PC-3 (cell line): ENCODE measurements around the gene GMDS. TPM values are rescaled to one million over a fixed set of nuclear protein-coding genes. Genes with fewer than 3 reads are reported as not detected.

ENCODE experiments used
- ATAC-seq: fragments of 200-7000 bp; cut with Tn5 transposase; 2 replicates; pipeline ENCODE4 v1.9.1; 2020; ENCODE audit warnings: mild to moderate bottlenecking, moderate library complexity
- BruUV-seq: library from RNA; stranded (reverse); fragments of 400-500 nt; replicated peaks from 2 replicates; lab custom pipeline; 2021; lab: Mats Ljungman, UMichigan
- CTCF ChIA-PET: fragments of 300-600 bp; sonication (Branson Sonifier 250); formaldehyde crosslinking; loops from one replicate; lab custom pipeline; 2022; ENCODE audit warnings: antibody characterized with exemption; lab: Charles Lee
- POLR2A ChIA-PET: fragments of 300-600 bp; sonication (Branson Sonifier 250); formaldehyde crosslinking; loops from one replicate; lab custom pipeline; 2022; ENCODE audit warnings: antibody characterized with exemption; ENCODE audit not compliant: unreplicated experiment; lab: Charles Lee
- DNase-seq: peaks from one replicate; pipeline ENCODE4 v3.0.0-alpha.2; 2015
- H2AFZ ChIP-seq: fragments of 300-600 bp; sonication (generic); 2 replicates; pipeline ENCODE4 v1.6.0; 2016; ENCODE audit warnings: antibody characterized with exemption, low read length
- H3F3A ChIP-seq: fragments of 300-600 bp; sonication (generic); one replicate; pipeline ENCODE4 v1.6.0; 2017; ENCODE audit warnings: antibody characterized with exemption, low read length, control low read depth, mild to moderate bottlenecking; ENCODE audit not compliant: unreplicated experiment
- H3K27ac ChIP-seq: fragments of 300-600 bp; sonication (generic); 2 replicates; pipeline ENCODE4 v1.5.1; 2016; ENCODE audit warnings: mild to moderate bottlenecking, low read length
- H3K27me3 ChIP-seq: fragments of 300-600 bp; sonication (generic); 2 replicates; pipeline ENCODE4 v1.6.1; 2016; ENCODE audit warnings: low read length, mixed read lengths
- H3K36me3 ChIP-seq: fragments of 300-600 bp; sonication (generic); 2 replicates; pipeline ENCODE4 v1.6.1; 2016; ENCODE audit warnings: low read depth, mixed run types, low read length, mixed read lengths
- H3K4me1 ChIP-seq: fragments of 300-600 bp; sonication (generic); 2 replicates; pipeline ENCODE4 v1.5.1; 2016; ENCODE audit warnings: low read length; ENCODE audit not compliant: insufficient read depth
- H3K4me2 ChIP-seq: fragments of 300-600 bp; sonication (generic); 2 replicates; pipeline ENCODE4 v1.6.0; 2016; ENCODE audit warnings: low read length
- H3K4me3 ChIP-seq: fragments of 300-600 bp; sonication (generic); 2 replicates; pipeline ENCODE4 v1.5.1; 2016; ENCODE audit warnings: mild to moderate bottlenecking, low read length, mixed read lengths
- H3K79me2 ChIP-seq: fragments of 300-600 bp; sonication (generic); 2 replicates; pipeline ENCODE4 v1.6.1; 2017; ENCODE audit warnings: low read length, mixed read lengths
- H3K9ac ChIP-seq: fragments of 300-600 bp; sonication (generic); 2 replicates; pipeline ENCODE4 v1.6.0; 2016; ENCODE audit warnings: mild to moderate bottlenecking, low read length
- H3K9me2 ChIP-seq: fragments of 300-600 bp; sonication (generic); replicated peaks from 2 replicates; pipeline ENCODE4 v1.6.1; 2016; ENCODE audit warnings: mixed run types, low read length, mixed read lengths
- H3K9me3 ChIP-seq: fragments of 300-600 bp; sonication (generic); 2 replicates; pipeline ENCODE4 v1.6.1; 2016; ENCODE audit warnings: low read length, mixed read lengths
- H4K20me1 ChIP-seq: fragments of 300-600 bp; sonication (generic); 2 replicates; pipeline ENCODE4 v1.6.1; 2016; ENCODE audit warnings: low read length, mixed read lengths
- EZH2 ChIP-seq: fragments of 300-600 bp; sonication (generic); IDR thresholded peaks from one replicate; pipeline ENCODE4 v1.6.1; 2017; ENCODE audit warnings: antibody characterized with exemption, mild to moderate bottlenecking, low read length; ENCODE audit not compliant: unreplicated experiment
- EZH2phosphoT487 ChIP-seq: fragments of 300-600 bp; sonication (generic); IDR thresholded peaks from 2 replicates; pipeline ENCODE4 v1.6.1; 2018; ENCODE audit warnings: mild to moderate bottlenecking, antibody characterized with exemption, low read length, borderline replicate concordance
- intact Hi-C: fragments of 100-400 bp; cut with micrococcal nuclease; formaldehyde crosslinking; loops from 2 replicates; pipeline ENCODE4 v1.9.0; 2023
- total RNA-seq: library from RNA; depleted of rRNA; stranded (reverse); fragments of >200 nt; gene quantifications from 2 replicates; pipeline ENCODE4 v1.2.3, GENCODE V29; 2014
- TF ChIP-seq, protein P1 (sequence below): fragments of 300-600 bp; sonication (generic); conservative IDR thresholded peaks from 2 replicates; pipeline ENCODE4 v1.5.1; 2017; ENCODE audit warnings: antibody characterized with exemption, low read depth, mild to moderate bottlenecking, low read length

The GMDS gene
- total RNA-seq, 1 experiment from 2014 or later, result 18.3 TPM

DNA sequence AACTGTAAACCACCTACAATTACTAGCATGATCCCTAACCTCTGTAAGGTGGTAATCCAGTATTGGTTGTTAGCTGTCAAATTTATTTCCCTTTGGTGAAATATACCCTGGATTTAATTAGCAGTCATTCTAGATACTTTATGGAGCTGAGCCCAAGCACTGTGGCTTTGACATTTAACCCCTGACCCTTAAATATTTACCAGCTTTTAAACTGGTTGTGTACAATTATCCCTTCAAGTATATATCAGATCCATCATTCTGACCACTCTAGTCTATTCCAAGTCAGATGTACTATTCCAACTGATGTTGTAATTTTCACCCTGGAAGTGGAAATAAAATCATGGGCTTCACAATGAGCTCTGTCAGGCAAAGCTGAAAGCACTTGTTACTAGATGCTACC, 406.0 kb downstream of the GMDS start:
- ATAC-seq (no peak), DNase-seq (no peak)
- H3K4me3 ChIP-seq, result no peak overlapping the region
- H3K4me2 ChIP-seq, result no peak overlapping the region
- no peak overlapping the region for H3K27ac ChIP-seq
- no peak overlapping the region for H3K9ac ChIP-seq
- no peak overlapping the region for H2AFZ ChIP-seq
- H3K9me2 ChIP-seq, result no peaks in the 10 kb centered on the region
- ChIA-PET CTCF (no interaction called here), POLR2A (no interaction called here)
- H4K20me1 ChIP-seq, result no peaks in the 10 kb centered on the region
- no peaks in the 10 kb centered on the region for H3K36me3 ChIP-seq
- TF ChIP-seq EZH2phosphoT487, result no peak
- no peak for TF ChIP-seq EZH2
- TF ChIP-seq, protein P1, sequence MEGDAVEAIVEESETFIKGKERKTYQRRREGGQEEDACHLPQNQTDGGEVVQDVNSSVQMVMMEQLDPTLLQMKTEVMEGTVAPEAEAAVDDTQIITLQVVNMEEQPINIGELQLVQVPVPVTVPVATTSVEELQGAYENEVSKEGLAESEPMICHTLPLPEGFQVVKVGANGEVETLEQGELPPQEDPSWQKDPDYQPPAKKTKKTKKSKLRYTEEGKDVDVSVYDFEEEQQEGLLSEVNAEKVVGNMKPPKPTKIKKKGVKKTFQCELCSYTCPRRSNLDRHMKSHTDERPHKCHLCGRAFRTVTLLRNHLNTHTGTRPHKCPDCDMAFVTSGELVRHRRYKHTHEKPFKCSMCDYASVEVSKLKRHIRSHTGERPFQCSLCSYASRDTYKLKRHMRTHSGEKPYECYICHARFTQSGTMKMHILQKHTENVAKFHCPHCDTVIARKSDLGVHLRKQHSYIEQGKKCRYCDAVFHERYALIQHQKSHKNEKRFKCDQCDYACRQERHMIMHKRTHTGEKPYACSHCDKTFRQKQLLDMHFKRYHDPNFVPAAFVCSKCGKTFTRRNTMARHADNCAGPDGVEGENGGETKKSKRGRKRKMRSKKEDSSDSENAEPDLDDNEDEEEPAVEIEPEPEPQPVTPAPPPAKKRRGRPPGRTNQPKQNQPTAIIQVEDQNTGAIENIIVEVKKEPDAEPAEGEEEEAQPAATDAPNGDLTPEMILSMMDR, result no peak
- H3K79me2 ChIP-seq, result no peaks in the 10 kb centered on the region
- intact Hi-C loops, result loop anchor here (2.0 to 10.0 kb wide), 4 partner anchors 23 to 263 kb away; no protein-coding TSS in a partner anchor
- no TSS peak for BruUV-seq
- no peaks in the 10 kb centered on the region for H3K9me3 ChIP-seq
- H3F3A ChIP-seq, result no peaks in the 10 kb centered on the region
- no peaks in the 10 kb centered on the region for H3K27me3 ChIP-seq
- peaks cover 42% of the 10 kb centered on the region for H3K4me1 ChIP-seq

DNA sequence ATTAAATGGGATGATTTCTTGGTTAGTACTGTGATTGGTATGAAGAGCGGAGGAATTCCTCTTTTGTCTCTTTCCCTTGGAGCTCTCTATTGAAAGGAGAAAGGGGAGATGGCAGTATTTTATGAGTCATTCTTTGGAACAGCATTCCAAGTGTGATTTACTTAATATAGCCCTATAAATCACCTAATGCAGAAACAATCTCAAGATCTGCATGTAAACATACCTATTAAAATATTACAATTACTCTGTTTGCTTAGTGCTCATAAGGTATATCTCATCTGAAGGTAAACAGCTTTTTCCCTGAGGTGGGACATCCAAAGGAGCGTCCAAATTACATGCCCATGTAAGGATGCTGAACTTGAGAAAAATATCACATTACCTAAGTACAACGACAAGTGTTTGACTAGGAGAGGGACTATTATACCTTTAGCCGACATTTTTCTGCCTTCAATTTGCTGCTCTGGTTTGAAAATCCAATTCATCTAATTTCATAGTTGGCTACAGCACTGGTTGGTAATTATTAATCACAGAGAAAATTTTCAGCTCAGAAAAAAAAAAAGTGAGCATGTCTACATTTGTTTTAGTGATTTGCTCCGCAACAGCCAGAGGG, 406.7 kb downstream of the GMDS start:
- H3K27ac ChIP-seq, result no peak overlapping the region; the same call in 1 of the 2 replicates
- ChIA-PET CTCF (no interaction called here), POLR2A (interaction anchor here (0.6 kb wide), 1 partner anchor 761 kb away, joined by 3 read pairs; no protein-coding TSS in a partner anchor)
- no peaks in the 10 kb centered on the region for H3K9me2 ChIP-seq
- intact Hi-C loops, result loop anchor here (1.0 to 10.0 kb wide), 5 partner anchors 22 to 264 kb away; no protein-coding TSS in a partner anchor
- no peaks in the 10 kb centered on the region for H4K20me1 ChIP-seq
- H3K9ac ChIP-seq, result no peak overlapping the region
- H3F3A ChIP-seq, result no peaks in the 10 kb centered on the region
- TF ChIP-seq EZH2, result no peak
- no peak for TF ChIP-seq EZH2phosphoT487
- no peak overlapping the region for H2AFZ ChIP-seq
- H3K36me3 ChIP-seq, result no peaks in the 10 kb centered on the region
- H3K79me2 ChIP-seq, result no peaks in the 10 kb centered on the region
- BruUV-seq, result no TSS peak
- peak overlapping the region; percentile 4 for H3K4me2 ChIP-seq
- no peaks in the 10 kb centered on the region for H3K9me3 ChIP-seq
- ATAC-seq (peak; percentile 56), DNase-seq (peak; percentile 68)
- H3K4me3 ChIP-seq, result no peak overlapping the region
- H3K27me3 ChIP-seq, result no peaks in the 10 kb centered on the region
- H3K4me1 ChIP-seq, result peaks cover 42% of the 10 kb centered on the region

DNA sequence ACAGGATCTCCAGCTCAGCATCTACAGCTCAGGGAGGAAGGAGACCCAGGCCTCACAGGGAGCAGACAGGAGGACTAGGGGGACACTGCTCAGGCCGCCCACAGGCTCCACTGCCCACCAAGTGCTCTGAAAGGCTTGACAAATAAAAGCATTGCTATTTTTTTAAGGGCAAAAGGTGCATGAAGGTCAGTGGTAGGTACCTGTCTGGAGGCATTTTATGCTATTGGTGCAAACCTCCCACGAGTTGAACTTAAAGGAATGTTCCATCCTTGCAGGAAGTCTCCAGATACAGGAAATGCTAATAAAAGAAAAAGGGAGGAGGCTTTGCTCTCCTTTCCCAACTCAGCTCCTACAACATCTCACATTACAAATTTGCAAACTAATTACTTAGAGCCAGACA, 407.6 kb downstream of the GMDS start:
- DNase-seq (no peak), ATAC-seq (no peak)
- Histone ChIP-seq H3K36me3 (no peaks in the 10 kb centered on the region), H3K9me3 (no peaks in the 10 kb centered on the region), H3K4me1 (peaks cover 51% of the 10 kb centered on the region), H3K4me3 (no peak overlapping the region), H3K79me2 (no peaks in the 10 kb centered on the region), H3K9ac (no peak overlapping the region), H3K9me2 (no peaks in the 10 kb centered on the region), H3K4me2 (peak overlapping the region; percentile 4), H3F3A (no peaks in the 10 kb centered on the region), H2AFZ (no peak overlapping the region), H4K20me1 (no peaks in the 10 kb centered on the region), H3K27me3 (no peaks in the 10 kb centered on the region), H3K27ac (no peak overlapping the region)
- intact Hi-C loops, result loop anchor here (1.0 to 10.0 kb wide), 5 partner anchors 21 to 264 kb away; no protein-coding TSS in a partner anchor
- ChIA-PET POLR2A (no interaction called here), CTCF (no interaction called here)
- TF ChIP-seq, protein P1, result no peak
- TF ChIP-seq EZH2phosphoT487 (no peak), EZH2 (no peak)
- BruUV-seq, result no TSS peak
